NCI-H345 treated with DMSO at 0.1 percent for 48 hours (cell line): ENCODE data around the gene BUD31.
"Not testable (repeated sequence)": the region's sequence is repeated elsewhere in the genome, so short reads cannot be mapped to it uniquely, and the experiment has no call there.

Experiments used
- DNase-seq: peaks from one replicate; lab custom pipeline; 2025; ENCODE audit not compliant: unreplicated experiment; lab: John Stamatoyannopoulos, UW

BUD31 gene

DNA sequence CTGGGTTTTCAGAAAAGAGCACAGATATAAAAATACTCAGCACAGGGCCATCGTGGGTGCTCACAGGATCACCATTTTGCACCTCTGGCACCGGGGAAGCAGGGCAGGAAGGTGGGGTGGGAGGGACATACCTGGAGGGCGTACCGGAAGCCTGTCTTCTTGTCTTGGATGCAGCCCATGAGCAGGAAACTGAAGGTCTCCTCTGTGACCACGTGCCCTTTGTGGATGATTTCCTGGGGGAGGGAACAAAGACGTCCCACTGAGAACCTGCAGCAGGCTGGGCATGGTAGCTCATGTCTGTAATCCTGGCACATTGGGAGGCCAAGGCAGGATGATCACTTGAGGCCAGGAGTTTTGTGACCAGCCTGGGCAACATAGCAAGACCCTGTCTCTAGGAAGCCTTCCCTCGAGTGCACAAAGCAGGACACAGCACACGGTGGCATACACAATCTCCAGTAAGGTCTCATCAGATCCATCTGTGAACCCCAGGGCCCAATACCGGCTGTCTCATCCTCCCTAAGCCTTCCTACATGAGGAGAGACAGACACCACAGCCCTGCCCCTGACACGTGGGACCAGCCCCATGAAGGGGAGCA lies 20.3 kb downstream of the BUD31 start:
- DNase-seq = no peak

DNA sequence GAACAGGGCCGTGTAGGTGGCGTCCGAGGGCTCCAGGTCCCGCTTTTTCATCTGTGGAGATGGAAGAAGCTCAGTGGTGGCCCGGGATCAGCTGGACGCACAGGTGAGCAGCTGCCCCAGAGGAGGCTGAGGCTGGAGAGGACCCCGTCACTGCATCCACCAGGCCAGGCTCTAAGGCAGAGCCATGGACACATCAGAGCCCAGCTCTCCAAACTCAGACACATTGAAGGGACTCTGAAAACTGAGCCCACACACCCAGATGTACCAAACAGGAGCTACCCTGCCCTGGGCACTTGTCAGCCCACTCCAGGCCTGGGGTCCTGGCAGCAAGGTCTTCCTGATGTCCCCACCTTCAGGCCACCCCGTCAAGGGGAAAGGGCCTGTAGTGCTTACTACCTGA lies 21.0 kb downstream of the BUD31 start:
- DNase-seq = no peak

DNA sequence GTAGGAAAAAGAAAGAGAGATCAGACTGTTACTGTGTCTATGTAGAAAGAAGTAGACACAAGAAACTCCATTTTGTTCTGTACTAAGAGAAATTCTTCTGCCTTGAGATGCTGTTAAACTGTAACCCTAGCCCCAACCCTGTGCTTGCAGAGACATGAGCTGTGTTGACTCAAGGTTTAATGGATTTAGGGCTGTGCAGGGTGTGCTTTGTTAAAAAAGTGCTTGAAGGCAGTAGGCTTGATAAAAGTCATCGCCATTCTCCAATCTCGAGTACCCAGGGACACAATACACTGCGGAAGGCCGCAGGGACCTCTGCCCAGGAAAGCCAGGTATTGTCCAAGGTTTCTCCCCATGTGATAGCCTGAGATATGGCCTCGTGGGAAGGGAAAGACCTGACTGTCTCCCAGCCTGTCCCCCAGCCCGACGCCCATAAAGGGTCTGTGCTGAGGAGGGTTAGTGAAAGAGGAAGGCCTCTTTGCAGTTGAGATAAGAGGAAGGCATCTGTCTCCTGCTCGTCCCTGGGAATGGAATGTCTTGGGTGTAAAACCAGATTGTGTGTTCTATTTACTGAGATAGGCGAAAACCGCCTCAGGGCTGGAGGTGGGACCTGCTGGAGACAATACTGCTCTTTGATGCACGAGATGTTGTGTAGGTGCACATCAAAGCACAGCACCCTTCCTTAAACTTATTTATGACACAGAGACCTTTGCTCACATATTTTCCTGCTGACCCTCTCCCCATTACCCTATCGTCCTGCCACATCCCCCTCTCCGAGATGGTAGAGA lies 23.2 kb downstream of the BUD31 start:
- DNase-seq = not testable (repeated sequence)

DNA sequence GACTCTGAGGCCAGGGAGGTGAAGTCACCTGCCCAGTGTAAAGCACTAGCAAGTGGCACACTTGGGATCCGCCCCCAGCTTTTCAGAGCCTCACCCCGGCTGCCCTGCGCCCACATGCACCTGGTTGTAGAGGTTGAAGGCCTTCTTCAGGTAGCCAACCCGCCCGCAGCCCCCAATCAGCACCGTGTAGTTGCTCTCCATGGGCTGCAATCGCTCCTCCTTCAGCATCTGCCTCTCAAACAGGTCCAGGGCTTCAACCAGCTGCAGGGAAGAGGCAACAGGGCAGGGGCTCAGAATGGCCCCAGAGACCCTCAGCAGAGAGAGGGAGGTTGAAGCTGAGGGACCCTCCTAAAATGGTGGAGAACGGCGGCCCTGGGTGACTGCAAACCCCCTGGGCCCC lies 24.4 kb downstream of the BUD31 start:
- DNase-seq = no peak

- DNase-seq = no peak
These were observed 29.3 kb downstream of the BUD31 start for GRCh38 chr7:99437946-99438572.

DNA sequence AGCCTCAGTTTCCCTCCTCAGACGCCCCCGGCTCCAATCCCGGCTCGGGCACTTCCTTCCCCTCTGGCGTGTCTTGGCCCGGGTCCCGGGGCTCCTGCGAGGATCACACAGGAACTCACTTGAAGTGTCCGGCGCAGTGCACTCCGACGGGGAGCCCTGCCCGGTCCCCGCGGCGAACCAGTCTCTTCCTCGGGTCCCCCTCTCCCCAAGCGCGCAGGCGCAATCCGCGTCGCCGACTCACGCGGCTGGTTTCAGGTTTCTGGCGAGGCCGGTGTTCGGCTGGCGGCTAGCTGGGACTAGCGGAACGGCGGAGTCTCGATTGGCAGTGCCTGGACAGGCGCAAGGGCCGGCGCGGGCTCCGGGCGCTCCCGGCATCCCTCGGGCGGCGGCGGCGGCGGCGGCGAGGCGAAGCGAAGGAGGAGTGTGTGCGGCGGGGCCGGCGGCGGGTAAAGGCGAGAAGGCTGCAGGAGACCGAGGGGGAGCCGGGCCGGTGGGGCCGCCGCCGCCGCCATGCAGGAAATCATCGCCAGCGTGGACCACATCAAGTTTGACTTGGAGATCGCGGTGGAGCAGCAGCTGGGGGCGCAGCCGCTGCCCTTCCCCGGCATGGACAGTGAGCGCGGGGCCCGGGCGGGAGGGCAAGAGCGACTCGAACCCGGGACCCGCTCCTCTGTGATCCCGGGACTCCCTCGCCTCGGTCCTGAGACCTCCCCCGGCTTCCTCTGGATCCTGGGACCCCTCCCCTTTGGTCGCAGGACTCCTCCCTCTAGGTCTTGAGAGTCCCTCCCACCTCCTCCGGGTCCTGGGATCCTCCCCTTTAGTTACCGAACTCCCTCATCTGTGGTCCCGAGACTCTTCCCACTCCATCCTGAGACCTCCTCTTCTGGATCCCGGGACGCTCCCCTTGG lies 30.1 kb downstream of the BUD31 start, which contains the start of the genes CPSF4 and PTCD1:
TSS of gene CPSF4 (plus strand) at position 371 of the 908 bp plus-strand sequence. CDS start at position 511, 140 bp downstream.
TSS of gene PTCD1 (minus strand) at position 226 of the 908 bp plus-strand sequence. CDS start 3,556 bp downstream, outside the sequence.
- peak; percentile 82 for DNase-seq

DNA sequence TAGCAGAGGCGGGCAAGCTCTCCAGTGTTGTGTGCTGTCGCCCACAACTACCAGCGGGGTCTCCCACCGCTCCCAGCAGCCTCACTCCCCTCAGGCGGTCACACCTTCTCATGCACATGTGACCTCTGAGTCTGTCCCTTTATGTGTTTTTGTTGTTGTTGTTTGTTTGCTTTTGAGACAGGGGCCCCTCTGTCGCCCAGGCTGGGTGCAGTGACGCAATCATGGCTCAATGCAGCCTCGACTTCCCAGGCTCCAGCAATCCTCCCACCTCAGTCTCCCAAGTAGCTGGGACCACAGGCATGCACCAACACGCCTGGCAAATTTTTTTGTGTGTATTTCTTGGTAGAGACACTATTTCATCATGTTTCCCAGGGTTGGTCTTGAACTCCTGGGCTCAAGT lies 31.4 kb downstream of the BUD31 start:
- no peak for DNase-seq

DNA sequence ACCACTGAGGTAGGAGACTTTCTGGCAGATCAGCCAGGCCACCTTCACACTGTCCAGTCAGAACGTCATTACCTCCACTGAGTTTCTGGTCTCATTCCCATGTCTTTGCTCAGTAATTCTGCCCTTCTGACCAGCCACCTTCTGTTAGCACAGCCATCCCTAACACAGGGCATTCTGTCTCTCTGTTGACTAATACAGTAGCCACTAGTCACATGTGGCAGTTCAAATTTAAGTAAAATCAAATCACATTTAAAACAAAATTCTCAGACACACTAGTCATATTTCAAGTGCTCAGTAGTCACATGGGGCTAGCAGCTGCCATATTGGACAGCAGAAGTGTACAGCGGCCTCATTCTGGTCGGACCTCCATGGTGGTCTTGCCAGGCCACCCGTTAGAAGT lies 37.3 kb downstream of the BUD31 start:
- DNase-seq = no peak

DNA sequence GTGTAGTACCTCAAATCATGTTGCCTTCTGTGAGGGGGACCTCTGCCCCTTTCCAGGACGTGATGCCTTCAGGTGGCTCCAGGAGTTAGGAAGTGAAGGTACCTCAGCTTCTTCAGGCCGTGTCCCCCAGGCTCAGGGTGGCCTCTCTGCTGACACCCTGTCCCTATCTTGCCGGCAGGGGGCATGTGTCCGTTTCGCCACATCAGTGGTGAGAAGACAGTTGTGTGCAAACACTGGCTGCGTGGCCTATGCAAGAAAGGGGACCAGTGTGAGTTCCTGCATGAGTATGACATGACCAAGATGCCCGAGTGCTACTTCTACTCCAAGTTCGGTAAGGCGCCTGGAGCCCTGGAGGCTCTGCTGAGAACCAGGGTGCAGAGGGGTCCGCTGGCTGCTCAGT lies 39.2 kb downstream of the BUD31 start:
- no peak for DNase-seq

GRCh38 chr7:99448855-99449254 lies 40.1 kb downstream of the BUD31 start:
- no peak for DNase-seq

DNA sequence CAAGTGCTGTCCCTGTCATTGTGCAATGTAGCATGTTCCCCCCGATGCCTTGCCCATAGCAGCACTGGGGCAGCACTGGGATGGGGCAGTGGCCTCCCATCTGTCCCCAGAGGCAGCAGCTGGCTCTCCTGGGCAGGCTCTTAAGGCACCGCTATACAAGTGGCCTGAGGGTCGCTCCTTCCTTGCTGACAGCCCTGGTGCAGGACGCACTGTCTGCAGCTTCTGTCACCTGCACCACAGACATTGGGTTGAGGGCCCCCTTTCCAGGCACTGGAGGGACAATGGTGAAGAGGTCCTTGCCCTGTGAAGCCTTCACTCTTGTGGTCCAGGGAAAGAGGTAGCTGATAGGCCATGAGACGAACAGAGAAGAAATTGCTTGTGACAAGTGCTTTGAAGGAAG lies 40.6 kb downstream of the BUD31 start:
- peak; percentile 31 for DNase-seq

GRCh38 chr7:99451936-99452335 lies 43.2 kb downstream of the BUD31 start:
- no peak for DNase-seq

DNA sequence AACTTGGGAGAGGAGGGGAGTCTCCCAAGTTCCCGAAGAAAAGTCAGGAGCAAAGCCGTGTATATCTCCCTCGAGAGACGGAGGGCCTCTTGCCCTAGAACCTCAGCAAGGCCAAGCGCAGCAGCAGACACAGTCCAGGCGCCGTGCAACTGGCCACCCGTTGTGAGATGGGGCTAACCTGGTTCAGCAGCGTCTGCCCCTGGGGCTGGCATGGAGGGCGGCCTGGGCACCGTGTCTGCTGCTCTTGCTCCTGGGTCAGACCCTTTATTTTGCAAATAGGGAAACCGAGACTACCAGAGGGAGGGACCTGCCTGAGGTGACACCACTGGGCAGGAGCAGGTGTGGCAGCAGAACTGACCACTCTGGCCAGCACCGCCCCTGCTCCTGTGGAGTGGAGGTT lies 43.8 kb downstream of the BUD31 start:
- no peak for DNase-seq

GRCh38 chr7:99453105-99453504 lies 44.3 kb downstream of the BUD31 start:
- DNase-seq = no peak

GRCh38 chr7:99455874-99456273 lies 47.1 kb downstream of the BUD31 start:
- DNase-seq = no peak

DNA sequence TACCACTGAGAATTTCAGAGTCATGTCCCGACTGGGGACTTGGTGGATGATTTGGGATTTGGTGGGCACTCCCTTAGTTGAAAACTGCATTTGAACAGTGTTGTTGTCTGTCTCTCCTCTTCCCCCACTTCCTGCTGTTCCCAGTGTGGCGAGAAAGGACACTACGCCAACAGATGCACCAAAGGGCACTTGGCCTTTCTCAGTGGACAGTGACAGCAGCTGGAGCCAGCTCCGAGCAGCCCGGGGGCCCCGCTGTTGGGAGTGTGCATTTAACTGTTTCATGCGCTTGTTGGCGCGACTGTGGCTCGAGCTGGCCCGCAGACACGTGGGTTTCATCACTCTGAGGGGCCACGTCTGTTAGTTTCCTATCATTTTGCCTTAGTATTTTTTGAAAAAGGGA lies 47.5 kb downstream of the BUD31 start:
- no peak for DNase-seq

DNA sequence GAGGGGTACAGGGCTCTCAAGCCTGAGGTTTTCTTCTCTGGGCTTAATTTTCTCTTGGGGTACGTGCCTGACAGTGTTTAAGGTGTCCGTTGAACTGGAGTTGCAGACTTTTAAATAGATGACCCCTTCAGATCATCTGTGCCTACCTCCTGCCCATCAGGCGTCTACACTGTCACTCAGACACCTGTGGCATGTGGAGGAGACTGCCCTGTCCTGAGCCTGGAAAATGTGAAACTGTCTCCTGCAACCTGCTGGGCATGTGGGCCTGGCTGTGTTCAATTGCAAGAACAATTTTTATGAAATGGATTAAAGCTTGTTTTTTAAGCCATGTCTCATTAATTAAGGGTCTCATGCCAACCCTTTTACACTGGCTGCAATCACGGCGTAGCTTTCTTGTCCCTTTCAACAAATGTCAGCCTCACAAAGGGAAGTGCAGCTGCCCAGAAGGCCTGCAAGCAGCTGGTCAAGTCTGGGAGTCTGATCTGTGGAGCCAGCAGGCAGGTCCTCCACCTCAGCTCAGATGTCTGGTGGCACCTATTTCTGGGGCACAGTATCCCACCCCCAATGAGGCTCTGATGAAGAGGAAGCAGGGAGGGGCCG lies 48.4 kb downstream of the BUD31 start:
- DNase-seq = no peak

DNA sequence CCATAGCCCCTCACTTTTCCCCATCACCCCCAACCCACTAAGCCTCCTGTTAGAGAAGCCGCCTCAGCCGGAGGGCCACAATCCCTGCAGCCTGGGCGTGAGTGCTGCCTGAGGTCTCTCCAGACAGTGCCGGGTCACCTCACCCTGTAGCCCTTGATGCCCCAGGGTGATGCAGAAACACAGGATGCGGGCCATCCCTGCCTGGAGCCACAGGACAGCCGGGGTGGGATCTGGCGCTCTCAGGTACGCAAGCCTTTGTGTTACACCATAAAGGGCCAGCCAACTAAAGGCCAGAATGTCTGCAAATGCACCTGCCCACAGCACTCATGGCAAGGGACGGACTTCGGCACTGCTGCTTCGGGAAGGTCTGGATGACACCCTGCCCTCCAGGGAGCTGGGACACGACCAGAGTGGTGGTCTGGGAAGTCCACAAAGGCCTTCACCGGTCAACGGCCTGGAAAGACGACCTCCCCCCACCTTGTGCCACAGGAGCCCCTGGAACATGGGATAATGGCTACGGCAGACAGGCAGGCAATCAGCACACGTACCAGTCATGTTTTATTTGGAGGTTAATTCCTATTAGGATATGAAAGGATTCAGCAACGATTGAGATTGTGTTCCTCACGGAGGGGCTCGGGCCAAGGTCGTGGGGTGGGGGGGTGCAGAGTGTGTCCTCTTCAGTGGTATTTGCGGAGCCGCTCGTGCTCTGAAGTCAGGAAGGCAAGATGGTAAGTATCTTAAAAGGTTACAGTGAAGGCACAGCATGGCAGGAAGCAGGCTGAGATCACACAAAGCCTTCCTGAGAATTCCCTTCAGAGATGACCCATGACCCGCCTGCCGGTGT lies 49.1 kb downstream of the BUD31 start:
- no peak for DNase-seq

GRCh38 chr7:99459087-99459486 lies 50.3 kb downstream of the BUD31 start:
- no peak for DNase-seq

DNA sequence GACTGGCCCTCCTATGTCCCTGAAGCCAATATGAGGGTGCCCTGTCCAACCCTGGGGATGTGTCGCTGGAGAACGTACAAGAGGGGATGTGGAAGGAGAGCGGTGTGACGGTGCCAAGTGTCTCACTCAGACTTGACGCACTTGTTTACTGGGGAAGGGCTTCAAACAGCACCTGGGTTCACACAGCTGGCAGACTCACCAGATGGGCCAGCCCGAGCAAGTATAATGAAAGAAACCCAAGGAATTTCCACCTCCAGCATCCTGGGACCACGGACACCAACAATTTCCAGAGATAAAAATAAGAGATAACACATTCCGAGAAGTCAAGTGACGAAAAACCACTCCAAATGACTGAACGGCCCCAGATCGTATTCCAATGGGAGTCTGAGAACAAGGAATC lies 51.9 kb downstream of the BUD31 start:
- DNase-seq = no peak
